ENCODE results near the gene AVEN.

Gene AVEN

DNA sequence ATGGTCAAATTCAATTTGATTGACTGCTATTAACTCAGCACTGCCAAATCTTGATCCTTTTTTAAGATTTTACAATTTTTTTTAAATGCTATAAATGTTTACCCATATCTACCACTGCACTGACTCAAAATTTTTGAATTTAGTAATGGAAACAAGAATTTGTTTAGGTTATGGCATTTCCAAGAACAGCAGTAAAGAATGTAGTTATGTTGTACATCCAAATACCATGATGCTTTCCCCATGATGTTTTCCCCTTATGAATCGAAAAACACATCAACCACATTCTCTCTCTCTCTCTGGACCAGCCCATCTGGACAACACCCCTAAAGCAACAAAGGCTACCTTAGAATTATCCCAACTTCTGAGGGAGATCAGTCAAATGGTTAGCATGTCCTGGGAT lies 56.5 kb downstream of the AVEN start:
- no peak for DNase-seq

DNA sequence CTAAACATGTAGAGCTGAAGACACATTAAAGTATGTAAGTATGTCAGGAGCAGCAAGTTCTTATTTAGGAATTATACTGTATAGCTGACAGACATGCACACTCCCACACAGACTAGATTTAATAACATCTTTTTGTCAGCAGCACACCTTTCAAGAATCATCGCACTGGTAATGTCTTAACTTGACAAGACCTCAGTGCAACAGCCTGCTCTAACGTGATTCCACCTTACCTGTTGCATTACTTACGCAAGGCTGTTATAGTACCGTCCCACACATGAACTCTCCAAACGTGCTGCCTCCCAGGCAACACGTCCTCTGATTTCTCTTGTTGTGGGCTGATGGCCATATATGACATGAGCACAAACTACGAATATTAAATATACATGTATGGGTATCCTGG lies 58.8 kb downstream of the AVEN start:
- DNase-seq, result no peak

DNA sequence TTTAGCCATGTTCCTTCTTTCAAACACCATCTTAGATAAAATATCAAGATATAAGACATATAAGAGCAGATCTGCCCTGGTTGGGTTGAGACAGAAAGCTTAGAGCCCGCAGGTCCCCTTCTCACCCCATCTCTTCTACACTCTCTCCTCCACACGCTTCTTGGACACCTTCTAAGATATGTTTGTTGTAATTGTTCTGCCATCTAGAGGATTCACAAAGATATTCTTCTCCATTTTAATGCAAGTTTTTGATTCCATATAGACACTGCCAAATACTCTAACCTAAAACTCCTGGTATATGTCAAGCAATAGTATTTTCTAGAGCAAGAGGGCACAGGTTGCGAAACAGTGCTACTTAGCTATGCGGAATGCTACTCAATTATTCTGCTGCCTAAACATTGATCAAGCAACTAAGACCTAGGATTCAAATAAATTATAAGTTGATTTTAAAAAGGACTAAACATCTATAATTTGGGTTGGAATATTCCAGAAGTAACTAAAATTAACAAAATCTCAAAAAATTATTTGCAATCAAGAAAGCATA lies 63.9 kb downstream of the AVEN start:
- DNase-seq, result no peak

DNA sequence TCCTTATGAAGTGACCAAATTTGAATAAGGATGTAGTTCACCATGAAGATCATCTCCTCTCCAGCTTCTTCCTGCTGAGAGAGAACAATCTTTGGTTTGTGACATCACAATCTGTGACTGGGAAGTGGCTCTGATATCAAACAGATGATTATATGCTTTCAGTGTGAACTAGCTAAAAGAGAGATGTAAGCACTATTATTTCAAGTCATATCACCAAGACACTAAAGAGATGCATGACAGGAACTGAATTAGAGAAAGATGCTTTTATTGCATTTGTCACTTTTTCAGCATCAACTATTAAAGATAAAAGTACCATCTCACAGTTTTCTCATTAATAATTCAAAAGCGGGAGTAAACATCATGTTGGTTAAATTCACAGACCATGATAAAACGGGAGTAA lies 67.2 kb downstream of the AVEN start:
- DNase-seq, result no peak

DNA sequence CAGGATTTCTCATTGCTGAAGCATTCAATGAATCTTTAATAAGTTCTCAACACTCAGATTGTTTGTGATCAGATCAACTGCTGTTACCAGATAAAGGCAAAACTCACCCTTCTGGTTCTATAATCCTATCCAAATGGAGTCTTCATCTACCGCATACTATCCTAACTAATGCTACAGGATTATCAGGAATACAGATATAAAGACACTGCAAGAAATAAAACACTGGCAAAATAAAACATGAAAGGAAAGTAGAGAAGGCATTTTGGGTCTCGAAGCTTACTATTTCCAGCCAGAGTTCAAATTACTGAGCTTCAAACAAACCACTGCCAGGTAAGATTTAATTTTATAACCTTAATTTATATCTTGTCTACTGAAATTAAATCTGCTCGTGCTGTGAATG lies 70.2 kb downstream of the AVEN start:
- no peak for DNase-seq

DNA sequence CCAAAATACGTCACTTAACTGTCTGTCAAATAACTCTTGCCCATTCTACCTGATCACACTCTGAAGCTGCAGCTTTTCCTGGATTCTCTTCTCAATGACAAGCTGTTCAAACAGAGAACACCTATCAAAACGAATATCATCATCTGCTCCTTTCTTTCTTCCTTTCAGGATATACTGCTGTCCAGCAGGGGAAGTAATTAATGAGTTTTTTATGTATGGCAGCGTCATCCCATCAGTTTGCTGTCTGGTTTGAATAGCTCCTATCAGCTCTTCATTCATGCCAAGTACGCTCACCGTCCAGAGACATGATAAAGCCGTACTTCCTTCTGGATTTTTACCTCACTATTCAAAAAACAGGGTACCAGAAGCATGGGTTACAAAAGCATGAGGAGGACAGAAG lies 70.8 kb downstream of the AVEN start, which contains the start of gene CHRM5:
CHRM5 (plus strand) TSS at position 274 of the 400 bp plus-strand sequence. CDS start 94,221 bp downstream, outside the sequence.
- DNase-seq, result no peak

DNA sequence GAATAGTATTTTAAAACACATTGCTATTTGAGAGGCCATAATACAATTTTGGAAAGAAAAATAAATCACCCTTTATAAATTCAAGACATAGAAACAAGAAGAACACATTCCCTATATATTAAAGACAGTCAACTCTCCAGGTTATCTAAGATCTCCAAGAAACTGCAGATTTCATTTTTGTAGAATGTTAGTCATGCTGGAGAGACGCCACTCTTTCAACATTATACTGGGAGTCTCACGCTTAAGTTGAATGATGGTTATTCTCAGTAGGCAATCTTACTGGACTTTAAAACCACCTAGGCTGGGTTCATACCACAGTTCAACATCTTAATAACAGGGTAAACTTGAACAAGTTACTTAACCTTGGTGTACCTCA lies 74.4 kb downstream of the AVEN start:
- no peak for DNase-seq

DNA sequence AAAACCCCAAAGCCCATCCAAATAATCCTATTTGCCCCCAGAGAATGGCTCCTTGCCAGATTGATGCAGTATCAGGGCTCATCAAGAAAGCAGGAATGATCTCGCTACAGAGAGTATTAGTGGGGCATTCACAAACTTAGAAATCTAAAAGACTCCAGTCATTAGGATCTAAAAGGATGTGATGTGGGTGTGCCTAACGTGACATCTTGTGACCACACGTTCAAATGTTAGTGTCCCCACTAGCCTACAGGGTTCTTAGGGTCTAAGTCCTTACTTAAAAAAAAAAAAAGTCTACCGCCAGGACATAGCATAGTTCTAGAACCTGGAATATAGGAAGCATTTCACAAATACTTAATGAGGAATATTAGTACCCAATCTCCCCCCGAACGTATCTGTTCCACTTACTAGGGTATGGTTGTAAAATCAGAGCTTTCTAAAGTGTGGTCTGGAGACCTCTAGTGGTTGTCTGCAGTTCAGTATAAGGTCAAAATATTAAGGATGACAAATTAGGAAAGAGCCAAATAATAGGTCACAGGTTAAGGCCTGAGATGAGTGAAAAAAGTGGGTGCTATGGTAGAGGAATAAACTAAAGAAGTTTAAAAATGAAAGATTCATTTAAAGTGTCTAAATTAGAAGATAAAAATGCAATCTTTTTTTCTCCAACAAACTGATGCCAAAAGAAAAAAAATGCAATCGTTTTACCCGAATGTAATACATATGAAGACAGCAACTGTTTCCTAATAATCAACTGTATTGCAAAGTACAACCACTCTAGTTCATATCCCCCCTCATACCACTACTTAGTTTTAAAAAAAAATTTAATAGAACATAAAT lies 75.0 kb downstream of the AVEN start:
- no peak for DNase-seq

DNA sequence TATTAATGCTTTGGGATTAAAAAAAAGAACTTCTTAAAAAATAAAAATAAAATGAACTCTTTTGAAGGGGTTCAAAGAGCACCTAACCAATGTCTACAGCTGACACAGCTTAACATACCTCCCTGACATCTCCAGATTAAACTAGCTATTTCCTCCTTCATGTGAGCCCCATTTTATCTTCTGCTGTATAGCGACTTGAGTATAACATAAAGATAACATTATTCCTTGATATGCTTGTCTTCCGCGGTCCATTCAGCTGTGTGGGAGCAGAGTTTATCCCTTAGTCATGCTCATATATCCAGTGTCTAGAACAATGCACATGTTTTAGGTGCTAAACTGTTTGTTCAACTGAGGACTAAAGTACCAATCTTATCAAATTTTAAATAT lies 78.5 kb downstream of the AVEN start:
- DNase-seq, result no peak

DNA sequence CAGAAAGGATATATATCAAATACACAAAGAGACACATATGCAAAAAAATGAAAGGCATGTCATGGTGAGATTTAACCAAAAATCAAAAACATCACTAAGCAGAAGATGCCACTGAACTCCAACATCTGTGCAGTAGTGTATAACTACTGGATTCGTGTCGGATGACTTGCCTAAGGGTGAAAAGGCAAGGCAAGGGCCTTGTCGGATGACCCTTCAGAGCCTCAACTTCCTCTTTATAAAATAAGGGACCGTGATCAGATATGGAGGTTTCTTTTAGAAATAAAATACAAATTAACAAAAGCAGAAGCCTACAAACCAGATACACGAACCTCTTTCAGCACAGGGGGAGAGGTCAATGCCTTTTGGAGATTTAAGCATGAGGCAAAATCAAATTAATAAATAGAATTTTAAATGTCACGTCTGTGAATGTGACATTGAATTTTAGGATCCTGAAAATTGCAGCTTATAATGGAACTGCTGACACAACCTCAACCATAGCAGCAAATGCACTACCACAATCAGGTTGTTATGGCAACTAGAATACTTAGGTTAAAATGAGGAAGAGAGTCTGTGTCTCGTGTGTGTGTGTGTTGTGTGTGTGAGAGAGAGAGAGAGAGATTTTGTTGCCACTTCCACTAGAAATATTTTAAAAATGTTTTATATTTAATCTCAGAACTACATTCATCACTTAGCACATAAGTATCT lies 79.0 kb downstream of the AVEN start:
- DNase-seq, result no peak

DNA sequence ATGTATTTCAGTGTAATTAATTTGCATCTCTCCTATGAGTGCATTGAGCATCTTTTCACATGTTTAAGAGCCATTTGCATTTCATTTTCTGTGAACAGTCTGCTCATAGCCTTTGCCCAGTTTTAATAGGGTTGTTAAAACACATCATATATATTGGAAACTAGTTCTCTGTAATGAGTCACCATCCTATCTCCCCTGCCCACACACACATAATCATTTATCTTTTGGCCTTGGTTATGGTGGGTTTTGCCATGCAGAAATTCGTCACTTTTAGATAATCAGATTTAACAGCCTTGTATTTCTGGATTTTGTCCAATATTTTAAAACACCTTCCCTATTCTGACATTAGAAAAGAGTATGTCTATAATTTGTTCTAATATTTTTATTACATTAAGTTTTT lies 82.6 kb downstream of the AVEN start:
- DNase-seq, result no peak

DNA sequence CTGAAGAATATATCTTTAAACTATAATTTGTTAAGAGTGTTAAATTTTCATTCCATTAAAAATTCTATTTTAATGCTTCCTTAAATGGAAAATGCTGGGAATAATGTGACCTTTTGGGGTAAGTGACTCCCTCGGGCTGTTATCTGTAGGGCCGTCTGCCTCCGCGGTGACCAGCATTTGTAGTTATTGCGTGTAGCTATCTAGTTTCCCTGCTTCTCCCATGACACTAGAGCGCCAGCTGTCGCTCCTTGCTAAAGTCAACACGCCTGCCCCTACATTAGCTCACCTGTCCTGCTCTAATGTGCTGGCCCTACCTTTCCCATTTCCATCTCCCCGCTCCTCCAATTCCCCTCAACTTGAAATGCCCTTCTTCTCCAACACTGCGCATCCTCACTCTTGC lies 83.1 kb downstream of the AVEN start:
- no peak for DNase-seq

DNA sequence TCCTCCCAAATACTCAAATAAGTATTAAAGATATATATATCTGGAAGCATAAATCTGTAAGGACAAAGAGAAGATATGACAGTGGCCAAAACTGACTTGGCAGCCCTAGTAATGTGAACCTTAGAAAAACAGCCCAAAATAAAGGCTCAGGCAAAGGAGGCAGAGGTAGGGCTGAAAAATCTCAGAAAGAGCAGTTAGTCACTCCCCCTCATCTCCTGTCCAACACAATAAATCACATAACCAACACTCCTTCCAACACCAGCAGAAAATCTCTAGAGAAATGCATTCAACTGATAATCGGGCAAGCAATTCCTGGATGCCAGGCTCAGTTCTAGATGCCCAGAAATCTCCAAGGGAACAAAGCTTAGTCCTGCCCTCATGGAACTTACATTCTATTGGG lies 92.9 kb downstream of the AVEN start:
- no peak for DNase-seq

DNA sequence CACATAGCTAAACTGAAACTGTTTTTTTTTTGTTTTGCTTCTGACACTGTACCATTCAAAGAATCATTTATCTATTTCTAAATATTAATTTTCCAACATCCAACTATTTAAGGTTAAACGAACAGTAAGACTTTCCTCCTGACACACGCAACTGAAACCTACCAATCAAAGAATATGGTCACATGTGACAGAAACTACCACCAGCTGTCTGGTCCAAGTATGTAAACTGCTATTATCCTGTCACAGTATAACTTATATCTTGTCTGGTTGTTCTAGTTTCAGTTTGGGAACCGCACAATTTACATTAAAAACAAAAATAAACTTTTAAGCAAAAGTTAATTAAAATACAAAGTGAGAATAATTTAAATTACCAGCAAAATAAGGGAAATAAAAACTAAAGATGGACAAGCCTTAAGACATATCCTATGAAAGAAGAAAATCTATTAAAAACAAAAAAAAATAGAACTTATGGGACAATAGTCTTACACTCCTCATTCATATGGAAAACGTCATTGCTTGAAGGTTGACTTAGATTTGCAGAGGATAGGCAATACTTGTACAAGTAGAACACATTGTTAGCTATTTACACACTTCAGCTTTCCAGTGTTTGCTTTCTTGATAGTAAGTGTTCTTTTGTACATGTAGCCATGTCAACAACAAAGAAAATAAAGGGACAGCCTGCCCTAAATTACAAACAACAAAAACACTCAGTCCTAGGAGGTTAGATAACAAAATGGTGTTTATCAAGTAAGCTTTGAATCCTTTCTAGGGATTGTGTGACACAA lies 97.5 kb downstream of the AVEN start:
- no peak for DNase-seq

DNA sequence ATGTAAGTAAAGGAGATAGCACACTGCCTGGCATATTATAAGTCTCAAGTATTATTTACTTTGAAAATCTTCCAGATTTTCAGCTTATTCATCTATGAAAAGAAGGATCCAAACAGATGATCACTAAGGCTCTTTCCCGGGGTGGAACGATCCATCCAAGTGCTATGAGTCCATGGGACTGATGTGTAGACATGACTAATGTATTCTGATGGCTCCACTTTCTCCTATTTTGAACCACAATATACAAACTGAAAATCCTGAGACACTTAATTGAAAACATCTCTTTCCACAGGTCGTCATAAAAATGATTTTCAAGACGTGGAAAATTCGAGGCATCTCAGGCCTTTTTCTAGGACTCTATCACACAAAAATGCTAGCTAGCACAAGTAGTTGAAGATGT lies 104.1 kb downstream of the AVEN start:
- no peak for DNase-seq

DNA sequence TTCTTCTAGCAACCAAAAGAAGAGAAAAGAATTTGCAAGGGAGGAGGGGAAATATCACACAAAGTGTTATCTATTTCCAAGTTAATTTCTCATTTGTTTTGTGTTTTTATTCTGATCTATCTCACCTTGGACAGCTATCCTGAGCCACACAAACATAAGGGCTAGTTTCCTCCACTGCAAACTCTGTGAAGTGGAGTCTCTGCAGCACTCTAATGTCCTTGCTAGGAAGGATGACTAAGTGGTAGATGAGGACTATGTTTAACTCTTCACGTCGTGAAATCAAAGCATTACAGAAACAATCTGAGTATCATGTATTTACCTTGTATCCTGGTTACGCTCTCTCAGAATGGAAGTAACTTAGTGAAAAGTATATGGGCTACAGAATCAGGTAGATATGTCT lies 104.6 kb downstream of the AVEN start:
- DNase-seq, result no peak

DNA sequence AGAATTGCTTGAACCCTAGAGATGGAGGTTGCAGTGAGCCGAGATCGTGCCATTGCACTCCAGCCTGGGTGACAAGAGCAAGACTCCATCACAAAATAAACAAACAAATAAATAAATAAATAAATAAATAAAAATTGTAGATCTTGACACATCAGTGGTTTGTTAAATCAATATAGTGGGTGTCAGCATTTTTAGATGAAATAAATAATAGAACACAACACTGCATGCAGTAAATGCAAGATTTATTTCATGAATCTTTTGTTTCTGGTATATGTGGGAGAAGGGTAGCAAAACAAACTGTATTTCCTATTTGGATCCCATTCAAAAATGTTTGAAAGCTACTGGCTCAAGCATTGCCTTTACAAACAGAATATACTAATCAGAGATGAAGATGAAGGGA lies 106.3 kb downstream of the AVEN start:
- no peak for DNase-seq

DNA sequence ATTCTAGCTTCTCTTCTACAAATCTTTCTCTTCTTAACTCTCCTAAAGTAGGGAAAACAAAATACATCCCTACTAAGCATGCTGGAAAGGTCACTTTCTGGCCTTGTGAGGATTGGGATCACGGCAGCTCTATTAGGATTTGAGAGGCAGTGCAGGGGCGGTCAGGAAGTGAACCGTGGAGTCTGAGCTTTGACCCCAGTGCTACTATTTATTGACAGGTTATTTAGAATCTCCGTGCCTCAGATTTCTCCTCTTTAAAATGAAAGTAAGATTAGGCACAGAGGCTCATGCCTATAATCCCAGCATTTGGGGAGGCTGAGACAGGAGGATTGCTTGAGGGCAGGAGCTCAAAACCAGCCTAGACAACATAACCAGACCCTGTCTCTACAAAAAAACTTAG lies 112.7 kb downstream of the AVEN start:
- DNase-seq, result no peak

DNA sequence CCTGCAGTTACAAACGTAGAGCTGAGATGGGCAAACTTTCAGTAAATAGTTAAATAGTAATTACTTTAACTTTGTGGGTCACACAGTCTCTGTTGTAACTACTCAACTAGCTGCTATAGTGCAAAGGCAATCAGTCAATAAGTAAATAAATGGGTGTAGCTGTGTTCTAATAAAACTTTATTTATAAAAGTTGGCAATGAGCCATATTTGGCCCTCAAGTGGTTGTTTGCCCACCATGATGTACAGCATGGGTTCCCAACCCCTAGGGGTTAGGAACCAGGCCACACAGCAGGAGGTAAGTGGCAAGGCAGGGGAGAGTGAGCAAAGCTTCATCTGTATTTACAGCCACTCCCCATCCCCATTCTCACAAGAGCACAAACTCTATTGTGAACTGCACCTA lies 115.6 kb downstream of the AVEN start:
- DNase-seq, result no peak

DNA sequence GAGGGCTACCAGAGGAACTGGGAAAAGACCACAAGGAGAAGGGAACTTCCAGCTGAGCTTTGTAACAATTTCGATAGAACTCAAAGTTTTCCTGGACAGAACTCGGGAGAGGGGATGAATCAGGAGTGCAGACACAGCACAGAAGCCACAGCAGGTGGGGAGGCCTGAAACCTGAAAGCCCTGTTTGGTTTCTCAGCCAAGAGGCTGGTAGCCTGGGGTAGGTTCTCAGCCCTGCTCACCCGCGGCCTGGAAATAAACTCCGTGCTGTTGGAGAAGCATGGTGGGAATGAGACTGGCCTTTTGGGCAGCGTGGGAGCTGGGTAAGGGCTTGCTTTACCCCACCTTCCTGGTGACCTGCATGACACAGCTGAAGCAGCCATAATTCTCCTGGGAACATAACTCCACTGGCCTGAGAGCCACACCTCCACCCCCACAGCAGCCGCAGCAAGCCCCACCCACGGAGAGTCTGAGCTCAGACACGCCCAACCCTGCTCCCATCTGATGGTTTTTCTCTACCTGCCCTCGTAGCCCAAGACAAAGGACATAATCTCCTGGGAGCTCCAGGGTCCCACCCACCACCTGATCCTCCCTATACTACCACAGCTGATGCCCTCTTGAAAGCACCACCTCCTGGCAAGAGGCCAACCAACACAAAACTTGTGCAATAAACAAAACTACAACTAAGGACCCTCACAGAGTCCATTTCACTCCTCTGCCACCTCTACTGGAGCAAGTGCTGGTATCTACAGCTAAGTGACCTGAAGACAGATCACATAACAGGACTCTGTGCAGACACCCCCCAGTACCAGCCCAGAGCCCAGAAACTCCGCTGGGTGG lies 123.2 kb downstream of the AVEN start:
- no peak for DNase-seq

DNA sequence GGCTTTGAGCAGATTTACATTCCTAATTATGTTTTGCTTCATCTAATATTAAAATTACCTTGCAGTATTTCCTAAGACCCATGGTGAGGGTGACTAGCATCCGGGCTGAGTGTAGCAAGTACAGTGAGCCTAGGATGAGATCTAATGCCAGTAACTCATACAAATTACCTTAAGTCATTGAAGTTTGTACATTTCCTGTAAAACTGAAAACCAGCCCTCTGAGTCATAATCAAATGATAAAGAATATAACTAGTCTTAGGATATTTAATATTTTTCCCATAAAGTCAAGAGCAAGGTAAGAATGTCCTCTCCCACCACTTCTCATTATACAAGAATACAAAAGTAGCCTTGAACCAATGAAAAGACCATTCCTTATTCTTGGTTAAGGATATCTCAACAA lies 125.5 kb downstream of the AVEN start:
- no peak for DNase-seq

DNA sequence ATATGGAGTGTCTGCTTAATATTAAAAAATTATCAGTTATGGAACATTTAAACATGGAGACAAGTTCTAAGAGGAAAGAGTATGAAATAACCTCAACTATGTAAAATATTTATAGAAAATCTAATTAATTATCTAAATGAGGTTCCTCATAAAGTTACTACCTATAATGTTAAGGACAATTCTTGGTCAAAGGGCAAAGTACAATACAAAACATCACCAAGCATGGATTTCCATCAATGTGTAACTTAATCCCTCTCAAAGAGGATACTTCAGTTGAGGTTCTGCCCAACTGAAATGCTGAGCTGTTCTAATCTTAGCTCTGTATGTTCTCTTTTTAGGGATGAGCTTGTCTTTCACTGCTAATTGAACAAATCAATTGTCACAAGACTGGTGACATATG lies 126.7 kb downstream of the AVEN start:
- DNase-seq, result no peak

DNA sequence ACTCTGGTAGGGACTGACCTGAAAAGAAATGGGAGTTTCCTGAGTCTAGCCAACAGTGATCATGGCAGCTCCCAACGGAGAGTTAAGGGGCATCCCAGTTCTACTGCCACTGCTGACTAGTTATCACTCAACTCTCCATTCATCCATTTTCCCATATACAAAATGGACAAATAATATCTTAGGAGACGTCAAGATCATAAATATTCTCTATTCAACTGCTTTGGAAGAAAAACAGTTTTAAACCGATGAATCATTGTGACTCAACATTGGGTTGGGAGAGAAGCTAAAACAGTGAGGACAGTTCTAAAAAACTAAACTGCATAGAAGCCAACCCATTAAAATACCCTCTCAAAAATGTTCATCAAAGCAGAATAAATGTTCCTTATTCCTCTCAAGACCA lies 128.3 kb downstream of the AVEN start:
- DNase-seq, result no peak
